HL-60 (cell line): ENCODE results near the gene L1TD1.
"Not testable (repeated sequence)": the region's sequence is repeated elsewhere in the genome, so short reads cannot be mapped to it uniquely, and the experiment has no call there.

Experiments
- DNase-seq, 2 experiments: peaks; one replicate each; pipeline ENCODE4 v3.0.0-alpha.2; 2010 to 2020; ENCODE audit warnings: low read depth in 1 of 2, low spot score in 1 of 2
- H3K27ac ChIP-seq: fragments of 250-450 bp; sonication (Bioruptor Pico); replicated peaks from 2 replicates; pipeline ENCODE4 v1.5.1; 2020; ENCODE audit warnings: mild to moderate bottlenecking, moderate library complexity
- H3K27me3 ChIP-seq: fragments of 250-450 bp; sonication (Bioruptor Pico); 2 replicates; pipeline ENCODE4 v1.5.1; 2021; ENCODE audit warnings: mild to moderate bottlenecking, moderate library complexity; ENCODE audit not compliant: insufficient read depth, poor library complexity, severe bottlenecking
- H3K4me3 ChIP-seq: replicated peaks from 2 replicates; pipeline ENCODE4 v1.5.1; 2011; ENCODE audit warnings: mild to moderate bottlenecking, control low read depth, low read length; ENCODE audit not compliant: insufficient read depth
- CTCF ChIP-seq: IDR thresholded peaks from one replicate; pipeline ENCODE4 v1.5.1; 2011; ENCODE audit warnings: low read length, control low read depth, inconsistent platforms; ENCODE audit not compliant: insufficient read depth
- GABPA ChIP-seq: IDR thresholded peaks from 2 replicates; pipeline ENCODE4 v1.6.1; 2012; ENCODE audit warnings: low read depth
- POLR2AphosphoS5 ChIP-seq: IDR thresholded peaks from 2 replicates; pipeline ENCODE4 v1.6.1; 2012; ENCODE audit warnings: low read depth
- REST ChIP-seq: IDR thresholded peaks from 2 replicates; pipeline ENCODE4 v1.6.1; 2012; ENCODE audit warnings: low read depth; ENCODE audit not compliant: insufficient replicate concordance
- SPI1 ChIP-seq: IDR thresholded peaks from 2 replicates; pipeline ENCODE4 v1.6.1; 2012; ENCODE audit warnings: low read depth, mild to moderate bottlenecking, borderline replicate concordance
- long read RNA-seq: library from polyadenylated mRNA; unstranded; transcript quantifications from one replicate; pipeline ENCODE4 v2.0.0, GENCODE V29; 2020

L1TD1 gene
- long read RNA-seq, result 0 reads

GRCh38 chr1:62194651-62195544 lies at the start of gene L1TD1:
TSS of gene L1TD1 (plus strand) at chr1:62194849. CDS start at chr1:62206629, 11,780 bp downstream.
- DNase-seq, result no peak
- Histone ChIP-seq H3K27me3 (no peaks in the 10 kb centered on the region), H3K27ac (no peak within 1 kb of the TSS), H3K4me3 (no peak within 1 kb of the TSS)
- TF ChIP-seq CTCF (no peak), GABPA (no peak), POLR2AphosphoS5 (no peak), SPI1 (no peak), REST (no peak)

- Histone ChIP-seq H3K4me3 (no peak overlapping the region), H3K27me3 (no peaks in the 10 kb centered on the region), H3K27ac (no peak overlapping the region)
- no peak for DNase-seq
- TF ChIP-seq POLR2AphosphoS5 (no peak), CTCF (no peak), GABPA (no peak), SPI1 (no peak), REST (no peak)
Observed at GRCh38 chr1:62159940-62160348, 34.7 kb upstream of the L1TD1 start.

- no peaks in the 10 kb centered on the region for H3K27me3 ChIP-seq
- no peak for DNase-seq
- no peak overlapping the region for H3K4me3 ChIP-seq
- no peak for TF ChIP-seq GABPA
- no peak for TF ChIP-seq REST
- TF ChIP-seq CTCF, result no peak
- TF ChIP-seq SPI1, result no peak
- TF ChIP-seq POLR2AphosphoS5, result no peak
- no peak overlapping the region for H3K27ac ChIP-seq
Observed at GRCh38 chr1:62161711-62162110, 32.9 kb upstream of the L1TD1 start.

- not testable (repeated sequence) for H3K4me3 ChIP-seq, H3K27me3 ChIP-seq, H3K27ac ChIP-seq, DNase-seq
Observed at GRCh38 chr1:62170380-62170779, 24.3 kb upstream of the L1TD1 start.
